Upper lobe of left lung (tissue), 4 donors: ENCODE measurements around the gene NFIB.

Source experiments
- CTCF ChIP-seq, 6 experiments: fragments of 450-650 bp in 4 of 6; fragments of 200-600 bp in 2 of 6; sonication (generic) in 2 of 6; IDR thresholded peaks; one replicate each; pipeline ENCODE4 v1.5.1; 2016 to 2019; ENCODE audit warnings: antibody characterized with exemption in 6 of 6
- EP300 ChIP-seq, 4 donors: sonication (generic); formaldehyde crosslinking; IDR thresholded peaks; one replicate each; pipeline ENCODE4 v1.5.1; 2017; ENCODE audit warnings: antibody characterized with exemption in 4 of 4, control low read depth in 2 of 4
- POLR2A ChIP-seq, 4 donors: fragments of 450-650 bp; IDR thresholded peaks; one replicate each; pipeline ENCODE4 v1.5.1; 2016 to 2017; ENCODE audit warnings: antibody characterized with exemption in 4 of 4, mild to moderate bottlenecking in 2 of 4

- TF ChIP-seq CTCF (IDR thresholded peaks at IDR 0.05), result no peak
- TF ChIP-seq POLR2A (IDR thresholded peaks at IDR 0.05), result no peak
- TF ChIP-seq EP300 (IDR thresholded peaks at IDR 0.05), result no peak
Measured at GRCh38 chr9:14250794-14251153, 63.2 kb downstream of the NFIB start.
